ENCODE results near the gene APEX1.

DNA sequence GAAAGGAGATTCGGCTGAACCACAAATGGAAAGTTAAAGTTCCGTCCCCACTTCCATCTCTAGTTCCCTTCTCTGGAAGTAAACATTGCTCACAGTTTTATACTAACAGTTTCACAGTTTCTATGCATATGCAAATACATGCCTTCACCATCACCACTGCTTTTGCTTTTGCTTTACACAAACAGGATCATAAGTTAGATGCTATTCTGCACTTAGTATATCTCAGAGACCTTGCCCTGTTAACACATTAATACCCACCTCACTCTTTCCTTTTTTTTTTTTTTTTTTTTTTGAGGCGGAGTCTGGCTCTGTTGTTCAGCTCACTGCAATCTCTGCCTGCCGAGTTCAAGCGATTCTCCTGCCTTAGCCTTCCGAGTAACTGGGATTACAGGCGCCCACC, 42.6 kb upstream of the APEX1 start:
- TF ChIP-seq POLR2AphosphoS5 (IDR thresholded peaks at IDR 0.05) (no peak), POLR2A (IDR thresholded peaks at IDR 0.05) (no peak), EP300 (IDR thresholded peaks at IDR 0.05) (no peak)
- TF ChIP-seq, protein P1, sequence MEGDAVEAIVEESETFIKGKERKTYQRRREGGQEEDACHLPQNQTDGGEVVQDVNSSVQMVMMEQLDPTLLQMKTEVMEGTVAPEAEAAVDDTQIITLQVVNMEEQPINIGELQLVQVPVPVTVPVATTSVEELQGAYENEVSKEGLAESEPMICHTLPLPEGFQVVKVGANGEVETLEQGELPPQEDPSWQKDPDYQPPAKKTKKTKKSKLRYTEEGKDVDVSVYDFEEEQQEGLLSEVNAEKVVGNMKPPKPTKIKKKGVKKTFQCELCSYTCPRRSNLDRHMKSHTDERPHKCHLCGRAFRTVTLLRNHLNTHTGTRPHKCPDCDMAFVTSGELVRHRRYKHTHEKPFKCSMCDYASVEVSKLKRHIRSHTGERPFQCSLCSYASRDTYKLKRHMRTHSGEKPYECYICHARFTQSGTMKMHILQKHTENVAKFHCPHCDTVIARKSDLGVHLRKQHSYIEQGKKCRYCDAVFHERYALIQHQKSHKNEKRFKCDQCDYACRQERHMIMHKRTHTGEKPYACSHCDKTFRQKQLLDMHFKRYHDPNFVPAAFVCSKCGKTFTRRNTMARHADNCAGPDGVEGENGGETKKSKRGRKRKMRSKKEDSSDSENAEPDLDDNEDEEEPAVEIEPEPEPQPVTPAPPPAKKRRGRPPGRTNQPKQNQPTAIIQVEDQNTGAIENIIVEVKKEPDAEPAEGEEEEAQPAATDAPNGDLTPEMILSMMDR (IDR thresholded peaks at IDR 0.05) = no peak

All from upper lobe of left lung (tissue), 4 donors.